GM18511 (cell line): Measurements from ENCODE around the gene CACNA1I.

ENCODE experiments used
- ATAC-seq: cut with Tn5 transposase; IDR thresholded peaks from one replicate; pipeline ENCODE4 v1.9.1; 2021; ENCODE audit warnings: mild to moderate bottlenecking, moderate library complexity; ENCODE audit not compliant: unreplicated experiment

Gene CACNA1I

DNA sequence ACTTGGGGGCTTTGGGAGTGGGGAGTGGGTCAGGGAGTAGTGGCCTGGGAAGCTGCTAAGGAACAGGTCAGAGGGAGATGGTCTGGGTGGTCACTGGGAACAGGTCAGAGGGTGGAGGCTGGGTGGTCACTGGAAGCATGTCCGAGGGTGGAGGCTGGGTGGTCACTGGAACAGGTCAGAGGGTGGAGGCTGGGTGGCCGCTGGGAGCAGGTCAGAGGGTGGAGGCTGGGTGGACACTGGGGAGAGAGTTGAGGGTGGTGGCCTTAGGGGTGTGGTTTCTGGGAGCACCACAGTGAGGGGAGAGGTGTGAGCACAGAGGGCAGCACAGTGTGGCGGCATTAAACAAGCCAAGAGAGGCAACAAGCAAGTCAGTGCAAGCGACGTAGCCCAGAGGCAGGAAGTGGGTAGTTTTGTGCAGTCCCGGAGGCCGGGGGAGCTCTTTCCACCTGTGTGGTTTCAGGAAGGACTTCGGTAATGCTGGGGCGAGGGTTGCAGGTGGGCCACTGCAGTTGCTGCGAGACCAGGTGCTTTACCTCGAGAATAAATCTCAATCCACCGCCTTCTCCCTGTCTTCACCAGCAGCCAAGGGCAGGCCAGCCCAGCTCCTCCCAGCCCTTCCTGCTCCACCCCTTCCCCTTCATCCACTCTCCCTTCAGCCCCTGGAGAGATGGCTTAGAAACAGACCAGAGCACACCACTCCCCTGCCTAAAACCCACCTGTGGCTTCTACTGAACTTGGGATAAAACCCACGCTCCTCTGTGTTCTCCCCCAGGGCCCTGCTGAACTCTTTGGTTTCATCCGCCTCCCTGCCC lies 3.2 kb upstream of the CACNA1I start:
- no peak for ATAC-seq

DNA sequence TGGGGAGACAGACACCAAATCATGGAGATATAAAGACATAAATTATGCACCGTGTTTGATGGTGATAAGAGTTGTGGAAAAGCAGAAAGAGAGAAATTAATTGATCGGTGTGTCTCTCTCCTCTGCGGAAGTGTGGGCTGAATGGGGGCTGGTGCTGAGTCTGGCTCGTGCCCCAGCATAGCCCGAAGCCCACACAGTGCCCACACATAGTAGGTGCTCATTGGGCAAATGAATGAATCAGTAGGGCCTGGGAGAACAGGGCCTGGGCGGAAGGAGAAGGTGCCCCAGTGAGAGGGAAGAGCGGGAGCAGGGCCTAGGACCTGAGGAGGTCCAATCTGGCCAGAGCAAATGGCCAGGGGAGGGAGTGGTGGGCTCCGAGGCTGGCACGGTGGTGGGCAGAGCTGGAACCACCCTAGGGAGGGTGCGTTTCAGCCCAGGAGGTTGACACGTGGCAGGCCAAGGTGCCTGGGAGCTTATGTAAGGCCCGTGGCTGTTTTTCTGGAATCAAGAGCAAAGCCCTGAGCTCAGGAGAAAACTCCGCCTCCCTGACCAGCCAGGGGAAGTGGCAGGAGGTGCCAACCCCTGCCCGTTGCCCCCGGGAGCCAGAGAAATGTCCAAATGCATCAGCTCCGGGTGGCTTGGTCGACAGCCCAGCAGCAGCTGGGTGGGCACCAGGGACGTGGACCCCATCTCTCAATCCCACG lies 2.1 kb upstream of the CACNA1I start:
- no peak for ATAC-seq

DNA sequence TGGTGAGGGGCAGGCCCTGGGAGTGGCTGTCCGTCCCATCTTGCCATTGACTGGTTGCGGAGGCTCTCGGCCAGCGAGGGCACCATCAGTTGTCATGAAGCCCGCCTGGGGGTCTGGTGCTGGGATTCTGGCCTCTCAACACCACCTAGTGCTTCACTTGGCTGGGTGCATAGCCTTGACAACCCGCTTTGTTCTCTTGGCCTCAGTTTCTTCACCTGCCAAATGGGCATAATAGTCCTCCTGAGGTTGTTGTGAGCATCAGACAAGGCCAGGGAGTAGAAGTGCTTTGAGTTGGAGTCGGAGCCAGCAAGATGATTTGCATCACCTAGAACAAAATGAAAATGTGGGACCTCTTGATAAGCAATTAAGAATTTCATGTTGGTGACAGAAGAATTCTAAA lies 1.5 kb upstream of the CACNA1I start:
- ATAC-seq: no peak

DNA sequence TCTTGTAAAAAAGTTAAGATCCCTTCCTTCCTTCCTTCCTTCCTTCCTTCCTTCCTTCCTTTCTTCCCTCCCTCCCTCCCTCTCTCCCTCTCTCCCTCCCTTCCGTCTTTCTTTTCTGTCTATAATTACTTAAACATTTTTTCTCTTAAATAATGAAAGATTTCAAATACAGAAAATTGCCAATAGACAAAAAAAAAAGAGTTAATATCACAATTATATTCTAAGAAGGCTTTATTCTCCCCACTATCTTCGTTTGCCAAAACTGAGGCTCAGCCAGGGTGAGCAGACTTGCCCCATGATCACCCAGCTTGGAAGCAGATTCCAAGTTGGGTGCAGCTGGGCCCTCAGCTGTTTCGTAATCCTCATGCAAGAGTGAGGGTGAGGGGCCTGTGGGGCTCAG lies 327 bp upstream of the CACNA1I start:
- ATAC-seq: no peak

GRCh38 chr22:39571538-39571937 lies 985 bp downstream of the CACNA1I start:
- no peak for ATAC-seq

DNA sequence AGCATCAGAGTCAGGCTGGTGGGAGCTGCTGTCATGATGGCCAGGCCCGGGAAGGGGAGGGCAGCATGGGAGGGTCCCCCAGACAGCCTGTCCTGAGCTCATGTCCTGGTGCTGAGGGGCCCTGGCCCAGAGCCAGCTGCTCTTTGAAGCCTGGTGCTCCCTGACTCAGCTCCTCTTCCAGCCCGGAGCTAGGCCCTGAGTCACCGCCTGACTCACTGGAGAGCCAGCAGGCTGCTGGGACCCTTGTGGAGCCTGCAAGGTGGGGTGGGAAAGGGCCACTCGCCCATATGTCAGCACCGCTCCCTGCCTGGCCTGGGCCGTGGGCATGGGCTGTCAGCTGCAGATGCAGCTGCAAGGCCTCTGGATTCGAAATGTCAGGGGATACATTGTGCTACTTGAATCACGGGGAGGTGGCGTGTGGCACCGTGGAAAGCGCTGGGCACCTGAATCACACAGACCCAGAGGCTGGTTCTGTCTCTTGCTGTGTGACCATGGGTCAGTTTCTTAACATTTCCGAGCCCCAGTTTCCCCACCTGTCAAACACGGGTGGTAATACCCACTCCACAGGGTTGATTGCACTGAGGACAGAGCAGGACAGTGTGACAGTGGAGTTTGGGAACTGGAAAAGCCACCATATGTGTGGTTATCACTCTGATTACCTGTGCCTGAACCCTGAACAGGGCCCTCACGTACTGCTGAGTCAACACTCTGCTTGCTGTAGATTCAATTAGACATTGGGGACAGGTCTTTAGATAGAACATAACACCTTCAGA lies 4.4 kb downstream of the CACNA1I start:
- ATAC-seq: no peak

DNA sequence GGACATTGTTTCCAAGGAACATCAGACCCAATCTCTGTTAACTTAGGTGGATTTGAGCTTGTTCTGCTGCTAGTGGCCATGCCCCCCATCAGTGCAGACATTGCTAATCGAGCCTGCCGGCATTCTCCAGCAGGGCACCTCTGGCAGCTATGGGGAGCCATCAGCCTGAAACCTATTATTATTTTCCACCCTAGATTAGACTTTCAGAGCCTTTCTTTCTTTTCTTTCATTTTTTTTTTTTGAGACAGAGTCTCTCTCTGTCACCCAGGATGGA lies 4.9 kb downstream of the CACNA1I start:
- ATAC-seq: no peak

DNA sequence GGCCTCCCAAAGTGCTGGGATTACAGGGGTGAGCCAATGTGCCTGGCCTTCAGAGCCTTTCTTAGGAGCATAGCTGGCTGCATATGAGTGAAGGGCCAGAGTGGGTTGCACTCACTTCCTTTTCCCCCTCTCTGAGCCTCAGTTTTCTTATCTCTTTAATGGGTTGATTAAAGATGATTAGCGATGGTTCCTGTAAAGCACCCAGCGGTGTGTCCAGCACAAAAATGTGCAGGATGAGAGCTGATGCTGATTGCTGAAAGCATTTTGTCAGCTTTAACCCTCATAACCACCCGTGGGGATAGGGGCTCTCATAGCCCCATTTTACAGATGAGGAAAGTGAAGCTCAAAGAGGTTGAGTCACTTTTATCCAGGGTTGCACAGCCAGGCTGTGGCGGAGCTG lies 5.5 kb downstream of the CACNA1I start:
- ATAC-seq: no peak

DNA sequence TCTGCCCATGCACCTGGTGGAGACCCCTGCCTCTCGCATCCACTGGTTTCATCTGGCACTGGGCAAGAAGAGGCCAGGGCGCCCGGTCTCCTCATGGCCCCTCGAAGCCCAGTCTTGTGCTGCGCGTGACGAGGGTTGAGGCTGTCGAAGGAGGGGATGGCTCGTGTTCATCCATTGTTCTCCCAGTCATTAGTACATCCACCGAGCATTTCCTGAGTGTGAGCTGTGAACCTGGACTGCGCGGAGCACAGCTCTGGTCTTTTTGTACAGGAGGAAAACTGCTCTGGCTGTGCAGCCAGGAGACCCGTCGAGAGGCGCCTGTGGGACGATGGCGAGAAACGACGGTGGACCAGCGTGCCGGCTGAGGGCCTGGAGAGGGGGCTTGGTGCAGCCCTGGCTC lies 6.8 kb downstream of the CACNA1I start:
- no peak for ATAC-seq

- no peak for ATAC-seq
Observed at GRCh38 chr22:39577900-39578299, 7.3 kb downstream of the CACNA1I start.

DNA sequence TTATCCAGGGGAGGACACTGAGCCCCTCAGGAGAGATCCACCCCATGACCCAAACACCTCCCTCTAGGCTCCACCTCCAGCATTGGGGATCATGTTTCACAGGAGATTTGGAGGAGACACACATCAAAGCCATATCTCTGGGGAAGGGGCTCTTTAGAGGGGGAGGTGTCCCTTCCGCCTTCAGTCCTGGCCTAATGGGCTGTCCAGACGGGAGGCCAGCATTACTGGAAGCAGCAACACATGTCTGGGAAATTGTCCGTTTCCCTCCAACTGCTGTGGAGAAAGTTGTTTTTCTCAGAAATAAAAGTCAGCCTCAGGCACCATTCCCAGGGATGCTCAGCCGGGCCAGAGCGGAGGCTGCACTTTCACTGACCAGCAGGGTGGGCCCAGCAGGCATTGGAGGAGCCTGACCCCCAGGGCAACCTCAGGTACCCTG lies 9.5 kb downstream of the CACNA1I start:
- ATAC-seq: no peak

- no peak for ATAC-seq
Observed at GRCh38 chr22:39580795-39581194, 10.2 kb downstream of the CACNA1I start.

DNA sequence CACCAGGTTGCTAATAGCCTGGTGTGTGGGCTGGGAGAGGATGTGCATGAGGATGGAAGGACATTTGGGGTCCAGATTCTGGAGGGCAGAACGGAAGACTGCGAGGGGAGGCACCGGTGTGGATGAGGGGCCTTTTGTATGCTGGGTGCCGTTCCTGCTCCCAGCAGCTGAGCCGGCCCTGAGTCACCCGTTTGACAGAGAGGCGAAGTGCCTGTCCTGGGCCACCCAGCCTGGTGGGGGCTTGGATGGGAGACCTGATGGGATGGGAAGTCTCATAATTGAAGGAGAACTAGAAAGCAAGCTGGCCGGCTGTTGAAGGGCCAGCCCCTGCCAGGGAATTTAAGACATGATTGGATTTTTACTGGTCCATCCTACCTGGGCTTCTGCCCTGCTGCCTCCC lies 10.8 kb downstream of the CACNA1I start:
- no peak for ATAC-seq

DNA sequence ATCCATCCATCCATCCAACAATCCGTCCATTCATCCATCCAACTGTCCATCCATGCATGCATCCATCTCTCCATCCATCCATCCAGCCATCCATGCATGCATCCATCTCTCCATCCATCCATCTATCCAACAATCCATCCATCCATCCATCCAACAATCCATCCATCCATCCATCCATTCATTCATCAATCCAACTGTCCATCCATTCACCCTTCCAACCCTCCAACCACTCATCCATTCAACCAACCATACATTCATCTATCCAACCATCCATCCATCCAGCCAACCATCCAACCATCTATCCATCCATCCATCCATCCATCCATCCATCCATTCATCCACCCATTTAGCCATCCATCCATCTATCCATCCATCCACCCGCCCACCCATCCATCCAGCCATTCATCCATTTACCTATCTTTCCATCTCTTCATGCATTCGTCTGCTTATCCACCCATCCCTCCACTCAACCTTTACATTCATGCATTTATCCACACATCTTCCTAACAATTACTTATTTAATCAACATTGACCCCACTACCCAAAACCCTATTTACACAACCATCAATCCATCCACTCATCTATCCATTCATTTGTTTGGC lies 12.6 kb downstream of the CACNA1I start:
- ATAC-seq: no peak

DNA sequence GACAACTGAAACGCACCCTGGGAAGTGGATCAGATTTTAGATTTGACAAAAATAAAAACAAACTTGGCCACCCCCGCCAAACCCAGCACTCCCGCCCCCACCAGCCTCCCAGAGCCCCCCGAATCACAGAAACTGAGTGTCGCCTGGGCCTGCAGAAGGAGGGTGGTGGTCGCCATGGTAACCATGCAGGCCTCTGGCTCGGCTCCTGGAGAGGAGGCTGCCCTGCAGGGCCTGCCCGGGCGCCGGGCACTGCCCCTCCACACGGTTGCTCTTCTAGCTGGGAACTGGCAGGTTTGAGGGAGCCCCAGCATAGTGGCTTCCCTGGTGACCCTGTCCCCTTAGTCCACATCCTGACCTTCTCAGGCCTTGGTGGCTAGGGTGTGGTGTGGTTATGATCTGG lies 19.3 kb downstream of the CACNA1I start:
- no peak for ATAC-seq

DNA sequence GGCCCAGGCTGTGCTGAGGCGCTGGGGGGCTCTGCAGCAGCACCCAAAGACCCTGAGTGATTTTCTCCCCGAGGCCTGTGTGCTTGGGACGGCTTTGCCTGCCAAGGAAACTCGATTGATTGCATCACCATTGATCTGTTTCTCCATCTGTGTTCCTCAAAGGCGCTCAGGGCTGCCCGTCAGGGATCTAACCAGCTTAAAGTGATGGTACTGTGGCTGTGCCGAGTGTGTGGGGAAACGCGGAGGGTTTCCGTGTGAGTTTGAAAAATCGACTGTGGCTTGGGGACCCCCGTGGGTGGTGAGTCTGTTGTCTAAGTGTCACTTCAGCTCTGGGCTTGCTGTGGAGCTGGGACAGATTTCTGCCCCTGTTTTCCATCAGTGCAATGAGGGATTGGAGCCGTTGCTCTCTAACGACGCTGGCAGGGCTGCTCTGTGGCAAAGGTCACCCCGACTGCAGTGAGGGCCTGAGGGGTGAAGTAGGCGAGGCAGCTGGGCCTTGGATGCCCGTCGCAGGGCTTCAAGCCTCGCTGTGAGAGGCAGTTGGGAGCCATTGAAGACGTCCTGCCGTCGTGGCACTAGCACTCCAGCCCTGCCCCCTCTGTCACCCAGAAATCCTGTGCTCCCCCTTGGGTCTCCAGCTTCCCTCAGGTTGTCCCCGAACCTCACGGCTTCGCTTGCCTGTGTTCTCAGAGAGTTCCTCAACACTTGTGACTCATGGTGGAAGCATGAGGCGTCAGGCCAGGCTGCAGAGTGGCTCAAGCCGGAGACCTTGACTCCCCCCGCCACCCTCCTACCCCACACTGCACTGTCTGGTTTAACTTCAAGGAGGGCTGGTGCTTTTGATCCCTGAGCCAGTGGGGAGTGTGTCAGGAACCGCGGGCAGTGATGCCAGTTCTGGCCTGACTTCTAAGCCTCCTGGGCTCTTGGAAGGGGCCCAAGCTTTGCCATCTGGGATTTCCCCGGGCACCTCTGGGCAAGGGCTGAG lies 21.8 kb downstream of the CACNA1I start:
- no peak for ATAC-seq

DNA sequence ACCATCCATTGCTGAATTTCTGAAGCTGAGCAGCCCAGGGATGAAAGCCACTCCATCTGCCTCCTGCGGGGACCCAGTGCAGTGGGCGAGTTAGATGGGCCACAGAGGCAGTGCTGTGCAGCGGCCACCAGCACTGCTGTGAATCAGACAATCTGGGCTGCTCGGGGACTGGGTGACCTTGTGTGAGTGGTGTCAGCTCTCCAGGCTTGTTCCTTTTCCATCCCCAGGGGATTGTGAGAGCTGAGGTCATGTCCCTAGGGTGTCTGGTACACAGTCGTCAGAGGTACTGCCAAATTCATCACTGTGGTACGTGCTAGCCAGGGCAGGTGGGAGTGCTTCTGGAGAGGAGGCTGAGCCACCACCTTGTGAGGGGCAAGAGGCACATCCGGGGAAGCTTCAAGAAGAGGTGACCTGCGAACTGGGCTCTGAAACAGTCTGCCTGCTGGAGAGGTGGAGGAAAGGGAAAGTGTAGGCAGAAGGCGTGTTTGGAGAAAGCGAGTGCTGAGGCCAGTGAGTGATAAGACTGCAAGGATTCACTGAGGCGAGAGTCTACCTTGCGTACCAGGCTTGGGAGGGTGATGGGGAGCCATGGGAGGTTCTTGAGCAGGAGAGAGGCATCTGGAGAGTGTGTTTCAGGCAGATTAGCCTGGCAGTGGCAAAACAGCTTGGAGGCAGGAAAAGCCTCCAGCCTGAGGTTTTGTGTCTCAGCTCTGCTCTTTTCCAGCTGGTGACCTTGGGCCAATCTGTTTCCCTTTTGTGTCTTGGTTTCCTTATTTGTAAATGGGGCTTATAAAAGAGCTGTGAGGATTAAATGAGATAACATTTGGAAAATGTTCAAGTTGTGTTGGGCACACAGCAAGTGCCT lies 22.7 kb downstream of the CACNA1I start:
- ATAC-seq: no peak

DNA sequence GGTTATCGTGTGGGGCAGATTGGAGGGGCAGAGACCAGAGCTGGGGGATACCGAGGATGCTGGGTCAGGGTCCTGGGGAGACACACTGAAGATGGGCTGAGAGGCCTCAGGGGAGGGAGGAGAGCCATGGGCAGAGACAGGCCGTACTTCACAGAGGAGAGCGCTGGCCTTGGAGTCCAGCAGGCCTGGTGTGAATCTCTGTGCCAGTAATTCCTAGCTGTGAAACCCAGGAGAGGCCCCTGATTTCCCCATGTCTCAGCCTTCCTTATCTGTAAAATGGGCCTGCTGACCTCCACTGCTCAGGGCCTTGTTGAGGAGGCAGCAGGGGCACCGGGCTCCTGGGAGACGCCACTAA lies 23.4 kb downstream of the CACNA1I start:
- ATAC-seq: no peak

GRCh38 chr22:39594411-39594810 lies 23.9 kb downstream of the CACNA1I start:
- ATAC-seq: no peak
